Endothelial cell (in vitro differentiated cells): Measurements from ENCODE around the gene ARHGAP18. TPM values are rescaled to one million over a fixed set of nuclear protein-coding genes. Genes with fewer than 3 reads are reported as not detected.

Source experiments
- DNase-seq: peaks from one replicate; pipeline ENCODE4 v3.0.0; 2021; ENCODE audit warnings: low spot score
- H3K27ac Mint-ChIP-seq: one replicate; pipeline ENCODE4 v1.8.0; 2021; ENCODE audit warnings: mixed read lengths, inconsistent platforms; ENCODE audit not compliant: unreplicated experiment
- H3K27me3 Mint-ChIP-seq: one replicate; pipeline ENCODE4 v1.8.0; 2021; ENCODE audit warnings: mild to moderate bottlenecking, moderate library complexity, mixed read lengths, inconsistent platforms; ENCODE audit not compliant: unreplicated experiment
- H3K36me3 Mint-ChIP-seq: one replicate; pipeline ENCODE4 v1.8.0; 2021; ENCODE audit warnings: mild to moderate bottlenecking, low read depth, mixed read lengths, inconsistent platforms; ENCODE audit not compliant: unreplicated experiment
- H3K4me1 Mint-ChIP-seq: one replicate; pipeline ENCODE4 v1.8.0; 2021; ENCODE audit warnings: mild to moderate bottlenecking, mixed read lengths, inconsistent platforms; ENCODE audit not compliant: unreplicated experiment
- H3K4me3 Mint-ChIP-seq: one replicate; pipeline ENCODE4 v1.8.0; 2021; ENCODE audit warnings: mild to moderate bottlenecking, mixed read lengths, inconsistent platforms; ENCODE audit not compliant: unreplicated experiment
- H3K9me3 Mint-ChIP-seq: one replicate; pipeline ENCODE4 v1.8.0; 2021; ENCODE audit warnings: mixed read lengths, inconsistent platforms; ENCODE audit not compliant: unreplicated experiment
- CTCF ChIP-seq: fragments of 200-600 bp; sonication (generic); IDR thresholded peaks from one replicate; pipeline ENCODE4 v1.5.0; 2021; ENCODE audit warnings: antibody characterized with exemption; ENCODE audit not compliant: unreplicated experiment
- total RNA-seq: library from RNA; stranded (reverse); fragmentation: NEBNext Ultra II Directional; extraction: Animal tissue kit (Norgen Biotek cat#: 25700); gene quantifications from one replicate; pipeline ENCODE4 v1.2.1, GENCODE V29; 2021; ENCODE audit not compliant: unreplicated experiment

Gene ARHGAP18
- total RNA-seq, 1 donor from 2014 or later = 102 TPM

DNA sequence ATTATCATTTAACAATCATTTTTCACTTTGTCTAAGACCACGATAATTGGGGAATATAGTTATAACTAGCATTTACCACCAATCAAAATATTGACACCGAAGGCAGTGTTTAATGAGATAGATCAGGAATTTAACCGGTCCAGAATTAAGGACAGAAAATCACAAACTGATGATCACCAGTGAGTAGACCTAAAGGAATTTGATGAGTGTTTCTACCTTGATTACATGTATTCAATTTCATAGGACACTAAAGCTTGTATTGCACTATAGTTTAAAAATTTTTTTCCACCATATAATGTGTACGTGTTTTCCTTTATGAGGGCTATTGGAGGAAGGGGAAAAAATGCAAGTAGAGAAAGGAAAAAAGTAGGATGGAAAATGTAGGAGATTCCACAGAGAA lies 22.6 kb upstream of the ARHGAP18 start:
- no peaks in the 10 kb centered on the region for H3K36me3 Mint-ChIP-seq
- H3K27me3 Mint-ChIP-seq = no peaks in the 10 kb centered on the region
- no peak for TF ChIP-seq CTCF
- peaks cover 6% of the 10 kb centered on the region for H3K4me1 Mint-ChIP-seq
- H3K9me3 Mint-ChIP-seq = no peaks in the 10 kb centered on the region
- no peak for DNase-seq
- H3K27ac Mint-ChIP-seq = no peak overlapping the region
- no peak overlapping the region for H3K4me3 Mint-ChIP-seq

DNA sequence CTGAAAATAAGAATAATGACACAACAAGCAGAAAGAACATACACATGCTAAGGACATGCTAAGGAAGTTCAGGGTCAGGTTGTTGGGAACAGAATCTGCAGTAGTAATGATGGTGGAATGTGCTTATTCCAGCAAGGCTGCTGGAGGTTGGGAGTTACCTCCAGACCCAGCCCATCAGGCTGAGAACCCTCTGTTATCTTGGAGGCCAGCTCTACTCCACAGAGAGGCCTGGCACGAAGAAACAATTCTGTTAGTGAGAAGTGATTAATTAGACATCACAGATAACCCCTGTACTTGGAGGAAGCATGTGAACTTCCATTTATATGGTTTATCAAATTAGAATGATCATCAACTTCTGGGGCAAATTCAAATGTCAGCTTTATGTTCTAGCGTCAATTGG lies 22.1 kb upstream of the ARHGAP18 start:
- H3K4me1 Mint-ChIP-seq = peaks cover 11% of the 10 kb centered on the region
- no peak for TF ChIP-seq CTCF
- no peak overlapping the region for H3K27ac Mint-ChIP-seq
- no peaks in the 10 kb centered on the region for H3K27me3 Mint-ChIP-seq
- no peak for DNase-seq
- no peaks in the 10 kb centered on the region for H3K9me3 Mint-ChIP-seq
- H3K4me3 Mint-ChIP-seq = no peak overlapping the region
- no peaks in the 10 kb centered on the region for H3K36me3 Mint-ChIP-seq

DNA sequence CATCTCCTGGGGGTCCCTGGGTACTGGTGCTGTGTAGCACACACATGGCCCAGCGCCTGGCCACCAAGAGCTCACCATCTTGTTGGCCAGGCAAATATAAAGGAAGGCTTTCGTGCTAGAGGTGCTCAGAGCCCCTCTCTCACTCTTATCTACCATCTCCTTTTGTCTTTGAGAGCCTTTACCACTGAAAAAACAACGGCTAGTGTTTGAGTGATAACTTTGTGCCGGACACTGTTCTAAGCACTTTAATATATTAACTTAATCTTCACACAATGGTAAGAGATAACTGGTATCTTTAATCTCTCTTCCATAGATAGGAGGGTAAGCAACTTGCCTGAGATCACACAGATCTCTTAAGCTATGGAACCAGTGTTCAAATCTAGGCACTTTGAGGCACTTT lies 21.5 kb upstream of the ARHGAP18 start:
- no peak overlapping the region for H3K27ac Mint-ChIP-seq

GRCh38 chr6:129730477-129731165 lies 20.6 kb upstream of the ARHGAP18 start:
- no peak for DNase-seq
- H3K27ac Mint-ChIP-seq = peak overlapping the region; percentile 38
- H3K4me3 Mint-ChIP-seq = no peak overlapping the region
- H3K36me3 Mint-ChIP-seq = no peaks in the 10 kb centered on the region
- H3K9me3 Mint-ChIP-seq = no peaks in the 10 kb centered on the region
- TF ChIP-seq CTCF = peak; percentile 47
- no peaks in the 10 kb centered on the region for H3K27me3 Mint-ChIP-seq
- peaks cover 20% of the 10 kb centered on the region for H3K4me1 Mint-ChIP-seq

More for the DNA sequence above, 21.5 kb upstream of the ARHGAP18 start:
- Mint-ChIP-seq H3K4me1 (peaks cover 14% of the 10 kb centered on the region), H3K36me3 (no peaks in the 10 kb centered on the region), H3K9me3 (no peaks in the 10 kb centered on the region), H3K27me3 (no peaks in the 10 kb centered on the region), H3K4me3 (no peak overlapping the region)
- no peak for DNase-seq
- no peak for TF ChIP-seq CTCF

DNA sequence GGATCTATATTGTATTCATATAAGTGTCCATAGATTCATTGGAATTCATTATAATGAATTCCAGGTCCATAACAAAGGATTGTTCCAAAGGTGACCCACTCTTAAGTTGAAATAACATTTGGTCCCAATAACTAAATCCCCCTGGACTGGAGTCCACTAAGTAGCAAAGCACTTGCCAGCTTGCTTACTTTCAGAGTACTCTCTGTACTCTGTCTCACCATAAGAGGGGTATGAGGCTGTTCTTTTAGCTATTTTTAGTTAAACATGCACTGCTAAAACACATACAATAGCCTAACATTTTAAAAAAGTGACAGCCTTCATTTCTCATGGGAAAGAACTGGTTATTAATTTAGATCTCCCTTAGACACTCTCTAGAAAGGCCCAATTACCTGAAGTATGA lies 16.7 kb upstream of the ARHGAP18 start:
- Mint-ChIP-seq H3K27ac (no peak overlapping the region), H3K4me3 (no peak overlapping the region), H3K4me1 (peaks cover 50% of the 10 kb centered on the region), H3K9me3 (no peaks in the 10 kb centered on the region), H3K36me3 (no peaks in the 10 kb centered on the region), H3K27me3 (peaks cover 2% of the 10 kb centered on the region)
- TF ChIP-seq CTCF = no peak
- DNase-seq = no peak
